GM18951 (cell line): Measurements from ENCODE around the gene ITPR1.

Source experiments
- POLR2A ChIP-seq: IDR thresholded peaks from 4 replicates; pipeline ENCODE4 v1.6.1; 2011; ENCODE audit warnings: mild to moderate bottlenecking; ENCODE audit not compliant: insufficient read length, insufficient read depth; ENCODE audit errors: extremely low read depth
- in situ Hi-C: fragments of 300-500 bp; cut with MboI; formaldehyde crosslinking; loops from one replicate; pipeline ENCODE4 v1.12.0; 2022; ENCODE audit warnings: low sequenced_read_pairs, mixed read lengths, inconsistent platforms; ENCODE audit not compliant: unreplicated experiment

ITPR1 gene

GRCh38 chr3:4802903-4803302, 309.8 kb downstream of the ITPR1 start:
- in situ Hi-C loops, result no loop called here
- no peak for TF ChIP-seq POLR2A

GRCh38 chr3:4804161-4805058, 311.3 kb downstream of the ITPR1 start:
- TF ChIP-seq POLR2A, result no peak
- in situ Hi-C loops, result no loop called here

GRCh38 chr3:4805662-4806061, 312.5 kb downstream of the ITPR1 start:
- in situ Hi-C loops, result no loop called here

GRCh38 chr3:4806535-4807108, 313.5 kb downstream of the ITPR1 start:
- in situ Hi-C loops, result no loop called here
- TF ChIP-seq POLR2A, result no peak

More at GRCh38 chr3:4805662-4806061, 312.5 kb downstream of the ITPR1 start:
- TF ChIP-seq POLR2A, result no peak

GRCh38 chr3:4807381-4808280, 314.5 kb downstream of the ITPR1 start:
- no peak for TF ChIP-seq POLR2A
- in situ Hi-C loops, result no loop called here

DNA sequence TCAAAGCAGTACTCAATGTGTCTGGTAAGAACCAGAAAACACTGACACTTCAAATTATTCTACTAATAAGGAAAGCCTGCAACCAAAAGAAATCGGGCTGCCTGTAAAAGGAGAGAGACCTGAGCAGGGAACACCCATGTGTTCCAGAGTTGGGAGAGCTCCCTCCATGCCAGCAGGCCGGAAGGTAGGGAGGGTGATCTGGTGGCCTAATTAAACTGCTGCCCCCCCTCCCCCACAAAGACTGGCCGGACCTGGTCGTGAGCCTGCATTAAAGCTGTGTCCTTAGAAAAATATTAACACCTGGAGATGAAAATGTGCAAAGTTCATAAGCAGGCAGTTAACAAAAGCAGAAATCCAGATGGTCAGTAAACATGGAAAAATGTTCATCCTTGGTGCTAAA, 315.5 kb downstream of the ITPR1 start:
- TF ChIP-seq POLR2A, result no peak

GRCh38 chr3:4809922-4810321, 316.8 kb downstream of the ITPR1 start:
- in situ Hi-C loops, result no loop called here
- TF ChIP-seq POLR2A, result no peak

More for the DNA sequence above, 315.5 kb downstream of the ITPR1 start:
- in situ Hi-C loops, result no loop called here

DNA sequence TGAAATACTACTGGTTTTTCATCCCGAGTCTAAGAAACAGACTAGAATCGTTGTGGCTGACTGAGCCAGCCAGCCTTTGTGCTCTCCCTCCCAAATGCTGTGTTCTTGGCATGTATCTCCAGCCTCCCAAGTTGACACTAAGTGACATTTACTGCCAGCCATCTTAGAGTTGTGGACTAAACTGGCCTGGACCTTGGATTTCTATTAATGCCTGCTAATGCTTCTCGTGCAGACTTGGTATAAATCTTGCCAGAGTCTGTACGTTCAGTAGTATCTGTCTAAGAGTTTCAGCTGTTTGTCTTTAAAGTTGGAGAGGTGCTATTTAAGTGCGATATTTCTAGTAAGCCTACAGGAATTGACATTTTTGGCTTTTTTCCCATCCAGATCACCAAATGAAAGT, 319.4 kb downstream of the ITPR1 start:
- no peak for TF ChIP-seq POLR2A
- in situ Hi-C loops, result no loop called here

GRCh38 chr3:4813909-4814304, 320.8 kb downstream of the ITPR1 start:
- no peak for TF ChIP-seq POLR2A
- in situ Hi-C loops, result no loop called here

DNA sequence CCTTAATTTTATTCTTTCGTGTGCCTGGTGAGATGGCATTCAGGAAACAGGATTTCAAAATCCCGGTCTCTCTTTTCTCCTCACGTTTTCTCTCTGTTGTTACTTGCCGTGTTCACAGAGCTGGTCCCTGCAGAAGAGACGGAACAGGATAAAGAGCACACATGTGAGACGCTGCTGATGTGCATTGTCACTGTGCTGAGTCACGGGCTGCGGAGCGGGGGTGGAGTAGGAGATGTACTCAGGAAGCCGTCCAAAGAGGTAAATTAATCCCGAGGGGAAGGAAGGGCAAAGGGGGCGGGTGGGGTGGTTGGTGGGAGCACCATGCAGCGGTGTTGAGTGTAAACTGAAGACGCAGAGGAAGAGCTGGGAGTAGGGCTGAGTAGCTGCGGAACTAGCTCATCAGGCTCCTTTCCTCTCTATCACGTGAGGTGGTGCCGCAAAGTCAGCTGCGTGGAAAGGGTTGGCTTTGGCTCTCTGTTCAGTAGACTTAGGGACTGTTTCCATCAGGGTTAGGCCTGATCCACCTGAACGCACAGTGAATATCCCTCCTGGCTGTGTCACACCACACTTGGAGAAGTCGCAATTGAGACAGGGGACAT, 321.3 kb downstream of the ITPR1 start:
- in situ Hi-C loops, result no loop called here
- TF ChIP-seq POLR2A, result no peak

DNA sequence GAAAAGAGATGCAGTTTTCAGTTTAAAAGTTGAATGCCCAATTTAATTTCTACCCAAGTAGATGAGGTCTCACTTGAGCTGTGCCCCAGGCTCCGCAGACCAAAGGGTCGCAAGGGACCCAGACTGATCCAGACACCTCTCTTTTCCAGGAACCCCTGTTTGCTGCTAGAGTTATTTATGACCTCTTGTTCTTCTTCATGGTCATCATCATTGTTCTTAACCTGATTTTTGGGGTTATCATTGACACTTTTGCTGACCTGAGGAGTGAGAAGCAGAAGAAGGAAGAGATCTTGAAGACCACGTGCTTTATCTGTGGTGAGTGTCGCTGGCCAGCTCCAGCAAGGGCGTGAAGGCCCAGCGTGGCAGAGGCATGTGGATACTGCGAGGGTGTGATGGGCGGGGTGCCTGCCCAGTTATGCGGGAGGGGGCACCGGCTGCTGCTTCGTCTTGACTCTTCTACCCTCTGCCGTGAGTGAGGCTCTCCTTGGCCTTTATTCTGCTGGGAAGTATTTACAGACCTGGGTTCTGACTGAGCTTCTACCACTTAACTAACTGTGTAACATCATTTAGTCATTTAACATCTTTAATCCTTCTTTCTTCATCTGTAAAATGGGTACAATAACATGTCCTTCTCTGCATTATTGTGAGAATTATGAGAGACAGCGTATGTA, 321.9 kb downstream of the ITPR1 start:
- TF ChIP-seq POLR2A, result no peak
- in situ Hi-C loops, result no loop called here

- no peak for TF ChIP-seq POLR2A
- in situ Hi-C loops, result no loop called here
These were observed 323.2 kb downstream of the ITPR1 start for GRCh38 chr3:4816306-4816705.

- in situ Hi-C loops, result no loop called here
These were observed 323.6 kb downstream of the ITPR1 start for GRCh38 chr3:4816718-4817117.

DNA sequence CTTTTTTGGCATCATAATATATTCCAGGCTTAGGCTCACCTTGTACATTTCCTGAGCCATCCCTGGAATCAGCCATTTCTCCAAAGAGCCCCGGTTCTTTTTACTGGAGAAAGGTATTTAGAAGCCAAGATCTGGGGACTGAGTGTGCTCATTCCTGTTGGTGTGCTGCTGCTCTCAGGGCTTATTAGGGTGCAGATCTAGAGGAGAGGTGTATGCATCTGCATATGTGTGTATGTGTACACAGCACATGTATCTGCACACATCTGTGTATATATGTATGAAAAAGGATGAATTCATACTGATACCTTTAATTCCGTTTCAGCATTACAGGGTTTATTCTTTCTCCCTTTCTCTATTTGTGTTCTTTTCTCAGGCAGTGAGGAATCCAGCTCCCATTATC, 324.0 kb downstream of the ITPR1 start:
- in situ Hi-C loops, result no loop called here
- no peak for TF ChIP-seq POLR2A

More at GRCh38 chr3:4816718-4817117, 323.6 kb downstream of the ITPR1 start:
- no peak for TF ChIP-seq POLR2A
